PC-9 (cell line): ENCODE data around the gene SLC26A2.

ENCODE experiments used
- EZH2 ChIP-seq: fragments of 200-600 bp; sonication (generic); IDR thresholded peaks from 2 replicates; pipeline ENCODE4 v1.8.0; 2017; ENCODE audit warnings: antibody characterized with exemption, low read depth
- TF ChIP-seq, protein P1 (sequence below): fragments of 200-600 bp; sonication (generic); conservative IDR thresholded peaks from 2 replicates; pipeline ENCODE4 v1.6.1; 2017; ENCODE audit warnings: mixed run types, antibody characterized with exemption, mild to moderate bottlenecking, moderate library complexity

DNA sequence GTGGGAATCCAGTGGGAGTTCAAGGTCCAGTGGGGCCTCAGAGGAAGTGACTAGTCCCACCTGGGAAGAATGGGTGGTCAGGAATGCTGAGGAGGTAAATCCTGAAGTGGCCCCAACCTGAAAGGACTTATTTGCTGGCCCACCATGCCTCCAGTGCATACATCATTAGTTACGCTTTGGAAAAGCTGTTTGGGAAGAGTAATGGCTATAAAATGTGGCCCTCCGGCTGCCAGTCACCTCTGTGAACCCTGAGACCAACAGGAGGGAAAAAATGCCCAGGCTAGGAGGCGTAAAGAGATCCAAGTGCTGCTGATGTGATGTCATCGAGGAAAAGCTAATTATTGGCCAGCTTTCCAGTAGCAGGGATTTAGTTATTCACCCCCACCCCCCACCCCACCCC lies 2.7 kb upstream of the SLC26A2 start:
- TF ChIP-seq EZH2: no peak
- TF ChIP-seq, protein P1, sequence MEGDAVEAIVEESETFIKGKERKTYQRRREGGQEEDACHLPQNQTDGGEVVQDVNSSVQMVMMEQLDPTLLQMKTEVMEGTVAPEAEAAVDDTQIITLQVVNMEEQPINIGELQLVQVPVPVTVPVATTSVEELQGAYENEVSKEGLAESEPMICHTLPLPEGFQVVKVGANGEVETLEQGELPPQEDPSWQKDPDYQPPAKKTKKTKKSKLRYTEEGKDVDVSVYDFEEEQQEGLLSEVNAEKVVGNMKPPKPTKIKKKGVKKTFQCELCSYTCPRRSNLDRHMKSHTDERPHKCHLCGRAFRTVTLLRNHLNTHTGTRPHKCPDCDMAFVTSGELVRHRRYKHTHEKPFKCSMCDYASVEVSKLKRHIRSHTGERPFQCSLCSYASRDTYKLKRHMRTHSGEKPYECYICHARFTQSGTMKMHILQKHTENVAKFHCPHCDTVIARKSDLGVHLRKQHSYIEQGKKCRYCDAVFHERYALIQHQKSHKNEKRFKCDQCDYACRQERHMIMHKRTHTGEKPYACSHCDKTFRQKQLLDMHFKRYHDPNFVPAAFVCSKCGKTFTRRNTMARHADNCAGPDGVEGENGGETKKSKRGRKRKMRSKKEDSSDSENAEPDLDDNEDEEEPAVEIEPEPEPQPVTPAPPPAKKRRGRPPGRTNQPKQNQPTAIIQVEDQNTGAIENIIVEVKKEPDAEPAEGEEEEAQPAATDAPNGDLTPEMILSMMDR: no peak
